HUES6 (cell line): ENCODE measurements around the gene TM9SF2.
A peak's percentile ranks its signal among the peaks of the same experiment; 100 is the strongest.
"Not testable (repeated sequence)": the region's sequence is repeated elsewhere in the genome, so short reads cannot be mapped to it uniquely, and the experiment has no call there.

Source experiments
- H3K27ac ChIP-seq: 2 replicates; pipeline ENCODE4 v1.7.0; 2013; ENCODE audit warnings: low read depth, mild to moderate bottlenecking, low read length, inconsistent platforms
- H3K27me3 ChIP-seq: 2 replicates; pipeline ENCODE4 v1.6.1; 2013; ENCODE audit warnings: low read length; ENCODE audit not compliant: control insufficient read depth, insufficient read depth
- H3K36me3 ChIP-seq: 2 replicates; pipeline ENCODE4 v1.6.1; 2013; ENCODE audit warnings: low read length; ENCODE audit not compliant: control insufficient read depth, insufficient read depth
- H3K4me1 ChIP-seq: 2 replicates; pipeline ENCODE4 v1.6.1; 2013; ENCODE audit warnings: low read length; ENCODE audit not compliant: control insufficient read depth, insufficient read depth
- H3K4me3 ChIP-seq: 2 replicates; pipeline ENCODE4 v1.5.1; 2013; ENCODE audit warnings: low read depth, low read length
- H3K9ac ChIP-seq: one replicate; pipeline ENCODE4 v1.6.1; 2013; ENCODE audit warnings: mild to moderate bottlenecking, low read length
- H3K9me3 ChIP-seq: 2 replicates; pipeline ENCODE4 v1.6.1; 2013; ENCODE audit warnings: low read depth, low read length; ENCODE audit not compliant: control insufficient read depth, insufficient read depth

TM9SF2 gene

GRCh38 chr13:99563404-99563803 is 62.1 kb downstream of the TM9SF2 start:
- H3K4me3 ChIP-seq = no peak overlapping the region
- no peak overlapping the region for H3K27ac ChIP-seq
- peaks cover 8% of the 10 kb centered on the region for H3K9me3 ChIP-seq
- H3K9ac ChIP-seq = no peak overlapping the region
- H3K27me3 ChIP-seq = no peaks in the 10 kb centered on the region
- H3K4me1 ChIP-seq = peaks cover 6% of the 10 kb centered on the region
- H3K36me3 ChIP-seq = peaks cover 30% of the 10 kb centered on the region

GRCh38 chr13:99564386-99564785 is 63.1 kb downstream of the TM9SF2 start:
- Histone ChIP-seq H3K36me3 (peaks cover 27% of the 10 kb centered on the region), H3K4me1 (peaks cover 6% of the 10 kb centered on the region), H3K9me3 (peaks cover 15% of the 10 kb centered on the region), H3K9ac (no peak overlapping the region), H3K27me3 (no peaks in the 10 kb centered on the region), H3K27ac (no peak overlapping the region), H3K4me3 (no peak overlapping the region)

GRCh38 chr13:99565478-99566124 is 64.3 kb downstream of the TM9SF2 start:
- H3K27me3 ChIP-seq = no peaks in the 10 kb centered on the region
- peaks cover 18% of the 10 kb centered on the region for H3K36me3 ChIP-seq
- peak overlapping the region; percentile 15 for H3K9ac ChIP-seq
- peaks cover 15% of the 10 kb centered on the region for H3K9me3 ChIP-seq
- no peak overlapping the region for H3K27ac ChIP-seq
- peaks cover 6% of the 10 kb centered on the region for H3K4me1 ChIP-seq
- H3K4me3 ChIP-seq = peak overlapping the region; percentile 13; the same call in 1 of the 2 replicates

GRCh38 chr13:99566125-99567083 is 65.1 kb downstream of the TM9SF2 start:
- Histone ChIP-seq H3K9ac (no peak overlapping the region), H3K36me3 (peaks cover 11% of the 10 kb centered on the region; the same call in 1 of the 2 replicates), H3K4me3 (no peak overlapping the region), H3K27ac (no peak overlapping the region), H3K4me1 (peaks cover 6% of the 10 kb centered on the region), H3K27me3 (no peaks in the 10 kb centered on the region), H3K9me3 (peaks cover 15% of the 10 kb centered on the region)

- H3K9me3 ChIP-seq = peaks cover 15% of the 10 kb centered on the region
- H3K9ac ChIP-seq, H3K27ac ChIP-seq, H3K4me1 ChIP-seq, H3K4me3 ChIP-seq, H3K27me3 ChIP-seq, H3K36me3 ChIP-seq: not testable (repeated sequence)
Observed at GRCh38 chr13:99568901-99569300, 67.6 kb downstream of the TM9SF2 start.

GRCh38 chr13:99572131-99572530 is 70.9 kb downstream of the TM9SF2 start:
- H3K4me3 ChIP-seq = no peak overlapping the region
- no peaks in the 10 kb centered on the region for H3K27me3 ChIP-seq
- peaks cover 15% of the 10 kb centered on the region for H3K9me3 ChIP-seq
- H3K4me1 ChIP-seq = no peaks in the 10 kb centered on the region
- H3K36me3 ChIP-seq = no peaks in the 10 kb centered on the region
- no peak overlapping the region for H3K9ac ChIP-seq
- no peak overlapping the region for H3K27ac ChIP-seq

GRCh38 chr13:99572921-99573320 is 71.6 kb downstream of the TM9SF2 start:
- Histone ChIP-seq H3K9me3 (peaks cover 11% of the 10 kb centered on the region), H3K27ac (no peak overlapping the region), H3K27me3 (no peaks in the 10 kb centered on the region), H3K4me1 (no peaks in the 10 kb centered on the region), H3K36me3 (no peaks in the 10 kb centered on the region), H3K4me3 (no peak overlapping the region), H3K9ac (no peak overlapping the region)

GRCh38 chr13:99575376-99576120 is 74.3 kb downstream of the TM9SF2 start:
- Histone ChIP-seq H3K4me1 (no peaks in the 10 kb centered on the region), H3K27ac (no peak overlapping the region), H3K4me3 (no peak overlapping the region), H3K9ac (no peak overlapping the region), H3K27me3 (no peaks in the 10 kb centered on the region), H3K9me3 (no peaks in the 10 kb centered on the region), H3K36me3 (no peaks in the 10 kb centered on the region)

GRCh38 chr13:99577934-99578917 is 77.0 kb downstream of the TM9SF2 start:
- Histone ChIP-seq H3K9me3 (no peaks in the 10 kb centered on the region), H3K4me1 (no peaks in the 10 kb centered on the region), H3K9ac (no peak overlapping the region), H3K4me3 (no peak overlapping the region), H3K36me3 (no peaks in the 10 kb centered on the region), H3K27me3 (no peaks in the 10 kb centered on the region), H3K27ac (no peak overlapping the region)
